Adrenal gland (tissue), 12 donors: Measurements from ENCODE around the gene ADAM19. TPM values are rescaled to one million over a fixed set of nuclear protein-coding genes. Genes with fewer than 3 reads are reported as not detected.

Experiments
- DNase-seq, 7 donors: peaks; one replicate each; pipeline ENCODE4 v3.0.0-alpha.2; 2019 to 2020
- H3K27ac ChIP-seq, 5 donors: fragments of 200-600 bp; sonication (generic) in 4 of 5; 1 replicate in 3 of 5; 2 replicates in 2 of 5; pipeline versions ENCODE4 v1.5.1 to v1.8.0; 2016 to 2020; ENCODE audit warnings: mild to moderate bottlenecking in 1 of 5
- H3K27me3 ChIP-seq: fragments of 200-600 bp; 2 replicates; pipeline ENCODE4 v1.8.0; 2021
- H3K36me3 ChIP-seq, 2 donors: fragments of 200-600 bp; replicated peaks in 1 of 2; 1 replicate in 1 of 2; 2 replicates in 1 of 2; pipeline versions ENCODE4 v1.5.1 to v1.8.0; 2018 to 2022
- H3K4me1 ChIP-seq, 2 donors: fragments of 200-600 bp; replicated peaks in 1 of 2; 1 replicate in 1 of 2; 2 replicates in 1 of 2; pipeline versions ENCODE4 v1.5.1 to v1.8.0; 2018 to 2021
- H3K4me3 ChIP-seq, 4 donors: fragments of 200-600 bp; sonication (generic) in 3 of 4; one replicate each; pipeline ENCODE4 v1.5.1; 2016 to 2018
- H3K9me3 ChIP-seq, 3 donors: fragments of 200-600 bp; sonication (generic) in 1 of 3; replicated peaks in 1 of 3; 1 replicate in 2 of 3; 2 replicates in 1 of 3; pipeline versions ENCODE4 v1.5.1 to v1.8.0; 2016 to 2021
- CTCF ChIP-seq, 6 experiments: fragments of 450-650 bp in 4 of 6; fragments of 200-600 bp in 2 of 6; sonication (generic) in 1 of 6; IDR thresholded peaks; 1 replicate in 5 of 6; 2 replicates in 1 of 6; pipeline versions ENCODE4 v1.5.1 to v1.8.0; 2016 to 2021; ENCODE audit warnings: antibody characterized with exemption in 6 of 6, mild to moderate bottlenecking in 2 of 6, moderate library complexity in 1 of 6
- POLR2A ChIP-seq, 2 donors: fragments of 450-650 bp; IDR thresholded peaks; one replicate each; pipeline ENCODE4 v1.6.1; 2017; ENCODE audit warnings: antibody characterized with exemption in 2 of 2, mild to moderate bottlenecking in 2 of 2, moderate library complexity in 1 of 2
- WGBS, 4 donors: extraction: QIAGEN DNeasy Blood & Tissue Kit in 2 of 4; methylation state at CpG; one replicate each; pipeline versions ENCODE4 v1.1.5 to v1.1.7; 2013 to 2017; 5-methylcytosine and 5-hydroxymethylcytosine counted together
- intact Hi-C, 2 donors: fragments of 100-400 bp; cut with DNase I; formaldehyde crosslinking; loops; one replicate each; pipeline versions ENCODE4 v1.14.1 to v1.15.0; 2022 to 2023
- polyA plus RNA-seq, 3 donors: library from polyadenylated mRNA; stranded (reverse); fragments of 200-250 nt in 2 of 3; fragments of 350-450 nt in 1 of 3; fragmentation: Illumina TruSeq in 1 of 3; extraction: RNeasy Lipid Tissue Mini Kit (QIAGEN cat#74804) in 1 of 3; gene quantifications; one replicate each; pipeline ENCODE4 v1.2.3, GENCODE V29; 2013 to 2014
- total RNA-seq, 9 donors: library from RNA; depleted of rRNA in 4 of 9; stranded (reverse); fragments of >200 nt in 4 of 9; fragments of 120-200 nt in 1 of 9; fragmentation: NEBNext Ultra II Directional in 1 of 9; extraction: Animal tissue kit (Norgen Biotek cat#: 25700) in 1 of 9; gene quantifications; one replicate each; pipeline versions ENCODE4 v1.1.0 to v1.2.4, GENCODE V29; 2013 to 2023
- donor health status: healthy with polysubstance abuse.
- donor health status: Bipolar disorder and iron deficiency.
- donor health status: DM: yes; HTN: yes; CAD: no.
- donor health status: DM: no; HTN: no; CAD: no.
- donor health status: DM: no; HTN: no; CAD: no.
- donor health status: DM: yes; HTN: yes; CAD: no.

Gene ADAM19
- total and polyA plus RNA-seq, 12 donors, result 2.2 to 15.1 (median 4.7) TPM

GRCh38 chr5:157610990-157611389, 35.4 kb upstream of the ADAM19 start:
- 52 to 61% (median 54%) methylated on average over 5 of the region's 5 CpGs for WGBS, 4 donors
- no peaks in the 10 kb centered on the region for H3K36me3 ChIP-seq
- intact Hi-C loops, result no loop called here
- no peaks in the 10 kb centered on the region for H3K27me3 ChIP-seq
- no peak overlapping the region for H3K27ac ChIP-seq
- TF ChIP-seq CTCF (IDR thresholded peaks at IDR 0.05), result no peak
- no peak overlapping the region for H3K4me3 ChIP-seq
- no peaks in the 10 kb centered on the region for H3K4me1 ChIP-seq
- no peaks in the 10 kb centered on the region for H3K9me3 ChIP-seq
- peak in 1 of 7 donors; percentile 24 for DNase-seq

GRCh38 chr5:157608972-157609565, 33.5 kb upstream of the ADAM19 start:
- H3K27ac ChIP-seq, result no peak overlapping the region
- no peaks in the 10 kb centered on the region for H3K9me3 ChIP-seq
- TF ChIP-seq POLR2A (IDR thresholded peaks at IDR 0.05), result no peak
- no peak for TF ChIP-seq CTCF (IDR thresholded peaks at IDR 0.05)
- no peaks in the 10 kb centered on the region for H3K27me3 ChIP-seq
- intact Hi-C loops, result no loop called here
- H3K36me3 ChIP-seq, result no peaks in the 10 kb centered on the region
- H3K4me1 ChIP-seq, result no peaks in the 10 kb centered on the region
- WGBS, 4 donors, result 67 to 79% (median 71%) methylated on average over 8 of the region's 8 CpGs
- no peak for DNase-seq
- H3K4me3 ChIP-seq, result no peak overlapping the region

- Histone ChIP-seq H3K27ac (no peak overlapping the region), H3K9me3 (no peaks in the 10 kb centered on the region), H3K4me1 (no peaks in the 10 kb centered on the region), H3K4me3 (no peak overlapping the region), H3K27me3 (no peaks in the 10 kb centered on the region), H3K36me3 (no peaks in the 10 kb centered on the region)
- intact Hi-C loops, result no loop called here
- TF ChIP-seq POLR2A (IDR thresholded peaks at IDR 0.05), result no peak
- no peak for TF ChIP-seq CTCF (IDR thresholded peaks at IDR 0.05)
- 62 to 72% (median 66%) methylated on average over 7 of the region's 7 CpGs for WGBS, 4 donors
- no peak for DNase-seq
These were observed 32.0 kb upstream of the ADAM19 start for GRCh38 chr5:157607371-157608161.

- Histone ChIP-seq H3K27me3 (no peaks in the 10 kb centered on the region), H3K4me3 (no peak overlapping the region), H3K27ac (no peak overlapping the region), H3K9me3 (no peaks in the 10 kb centered on the region), H3K4me1 (no peaks in the 10 kb centered on the region), H3K36me3 (no peaks in the 10 kb centered on the region)
- DNase-seq, result no peak
- TF ChIP-seq CTCF (IDR thresholded peaks at IDR 0.05), result no peak
- no peak for TF ChIP-seq POLR2A (IDR thresholded peaks at IDR 0.05)
- WGBS, 4 donors, result 83 to 97% (median 94%) methylated on average over 2 of the region's 2 CpGs
- intact Hi-C loops, result no loop called here
These were observed 30.5 kb upstream of the ADAM19 start for GRCh38 chr5:157606046-157606445.
